ENCODE data around the gene B3GNT4.
"Not testable (repeated sequence)": the region's sequence is repeated elsewhere in the genome, so short reads cannot be mapped to it uniquely, and the experiment has no call there.

The B3GNT4 gene

DNA sequence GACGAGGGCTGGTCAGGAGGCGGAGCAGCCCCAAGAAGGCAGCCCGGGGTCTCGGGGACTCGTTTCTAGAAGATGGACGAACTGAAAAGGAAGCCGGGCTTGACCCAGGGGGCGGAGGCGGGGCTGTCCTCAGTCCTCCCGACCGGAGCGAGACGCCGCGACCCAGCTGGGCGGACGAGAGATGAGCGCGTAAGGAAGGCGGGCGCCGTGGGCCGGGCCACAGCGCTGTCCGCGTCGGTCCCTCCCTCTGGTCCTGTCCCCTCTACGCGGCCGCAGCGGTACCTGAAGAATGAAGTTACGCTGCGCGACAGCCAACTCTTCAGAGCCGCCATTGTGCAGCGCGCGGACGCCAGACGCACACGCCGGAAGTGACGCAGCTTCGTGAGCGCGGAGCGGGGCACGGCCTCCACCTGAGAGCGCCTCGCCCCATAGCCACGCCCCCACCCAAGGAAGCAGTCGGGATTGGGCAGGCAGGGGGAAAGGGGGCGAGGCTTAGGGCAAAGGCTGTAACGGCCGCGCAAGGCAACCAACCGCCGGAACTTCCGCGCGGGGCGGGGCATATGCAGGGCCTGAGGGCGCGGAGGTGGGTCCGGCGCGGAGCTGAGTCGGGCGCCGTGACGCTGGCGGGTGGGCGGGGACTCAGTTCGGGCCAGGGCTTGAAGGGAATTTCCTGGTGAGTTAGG is 22.3 kb downstream of the B3GNT4 start, which contains the start of gene DIABLO:
TSS of gene DIABLO (minus strand) at position 370 of the 683 bp plus-strand sequence. CDS start at position 332, 38 bp downstream.
- peak; percentile 98 to 100 (median 100) for DNase-seq

GRCh38 chr12:122226366-122227125 is 23.0 kb downstream of the B3GNT4 start:
- DNase-seq: no peak

DNA sequence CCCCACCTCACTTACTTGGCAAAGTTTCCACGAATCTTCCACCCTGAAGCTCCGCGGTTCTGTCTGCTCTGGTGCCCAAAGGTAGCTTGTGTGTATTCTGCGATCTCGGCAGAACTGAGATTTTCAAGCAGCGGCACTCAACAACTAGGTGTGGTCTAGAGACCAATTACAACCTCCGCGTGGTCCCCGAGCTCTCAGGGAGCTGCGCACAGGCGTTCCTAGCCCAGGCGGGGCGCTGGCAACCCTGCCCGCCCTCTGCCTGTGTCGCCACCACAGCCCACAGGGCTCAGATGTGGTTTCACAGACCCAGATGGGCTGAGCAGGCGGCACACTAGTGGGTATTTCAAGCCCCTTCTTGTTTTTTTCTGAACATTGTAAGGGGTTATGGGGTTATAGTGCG is 23.8 kb downstream of the B3GNT4 start:
- no peak for DNase-seq

DNA sequence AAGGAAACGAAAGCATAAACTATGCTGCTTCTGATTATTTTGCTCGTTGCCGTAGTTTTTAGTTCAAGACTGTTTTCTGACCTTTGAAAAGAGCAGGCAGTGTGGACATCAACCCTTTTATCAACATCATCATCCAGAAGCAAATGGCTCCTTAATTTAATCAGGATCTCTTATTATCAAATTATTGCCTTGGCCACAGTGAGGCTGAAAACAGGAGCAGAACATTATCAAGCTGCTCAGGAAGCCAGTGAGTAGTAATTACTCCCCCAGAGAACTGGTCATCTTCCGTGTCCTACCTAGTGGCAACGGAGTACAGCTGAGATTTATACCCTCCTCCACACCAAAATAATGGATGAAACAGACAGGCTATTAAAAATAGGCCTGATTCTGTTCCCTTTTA is 24.6 kb downstream of the B3GNT4 start:
- DNase-seq: no peak

- no peak for DNase-seq
Measured at GRCh38 chr12:122230798-122231197, 27.3 kb downstream of the B3GNT4 start.

GRCh38 chr12:122232691-122233090 is 29.2 kb downstream of the B3GNT4 start:
- DNase-seq: no peak

DNA sequence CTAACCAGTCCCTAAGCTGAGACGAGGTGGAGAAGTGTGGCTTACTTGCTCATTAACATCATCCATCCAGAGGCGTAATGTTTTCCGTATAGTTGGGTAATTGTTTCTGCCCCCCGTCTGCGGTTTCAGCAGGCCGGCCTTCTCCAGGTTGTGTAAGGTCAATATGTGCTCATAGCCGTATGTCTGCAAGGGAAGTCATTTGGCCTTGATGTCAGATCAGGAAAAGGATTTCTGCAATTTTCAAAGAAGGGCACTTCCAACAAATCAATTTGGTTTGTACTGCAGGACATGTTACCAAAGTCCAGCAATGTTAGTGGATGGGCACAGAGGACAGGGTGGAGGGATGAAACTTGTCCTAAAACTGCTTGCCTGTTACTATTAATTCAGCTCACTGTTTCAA is 32.2 kb downstream of the B3GNT4 start:
- no peak for DNase-seq

- DNase-seq: no peak
Measured at GRCh38 chr12:122238861-122239260, 35.4 kb downstream of the B3GNT4 start.

DNA sequence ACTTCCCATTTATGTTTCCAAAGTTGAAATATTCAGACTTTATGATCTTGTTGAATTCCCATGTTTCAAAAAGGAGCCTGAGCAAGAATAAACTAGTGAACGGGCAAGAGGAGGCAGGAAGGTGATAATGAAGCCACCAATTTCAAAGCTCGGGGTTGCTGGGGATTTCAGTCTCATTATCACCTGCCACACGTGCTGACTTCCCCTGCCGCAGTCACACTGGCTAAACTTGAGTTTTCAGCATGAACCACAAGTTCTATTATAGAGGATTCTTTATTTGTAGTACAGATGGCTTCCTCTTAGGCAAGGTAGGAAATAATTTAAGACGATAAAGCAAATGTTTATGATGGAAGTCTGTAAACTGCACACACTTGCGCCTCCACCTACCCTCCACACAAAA is 40.5 kb downstream of the B3GNT4 start:
- no peak for DNase-seq

DNA sequence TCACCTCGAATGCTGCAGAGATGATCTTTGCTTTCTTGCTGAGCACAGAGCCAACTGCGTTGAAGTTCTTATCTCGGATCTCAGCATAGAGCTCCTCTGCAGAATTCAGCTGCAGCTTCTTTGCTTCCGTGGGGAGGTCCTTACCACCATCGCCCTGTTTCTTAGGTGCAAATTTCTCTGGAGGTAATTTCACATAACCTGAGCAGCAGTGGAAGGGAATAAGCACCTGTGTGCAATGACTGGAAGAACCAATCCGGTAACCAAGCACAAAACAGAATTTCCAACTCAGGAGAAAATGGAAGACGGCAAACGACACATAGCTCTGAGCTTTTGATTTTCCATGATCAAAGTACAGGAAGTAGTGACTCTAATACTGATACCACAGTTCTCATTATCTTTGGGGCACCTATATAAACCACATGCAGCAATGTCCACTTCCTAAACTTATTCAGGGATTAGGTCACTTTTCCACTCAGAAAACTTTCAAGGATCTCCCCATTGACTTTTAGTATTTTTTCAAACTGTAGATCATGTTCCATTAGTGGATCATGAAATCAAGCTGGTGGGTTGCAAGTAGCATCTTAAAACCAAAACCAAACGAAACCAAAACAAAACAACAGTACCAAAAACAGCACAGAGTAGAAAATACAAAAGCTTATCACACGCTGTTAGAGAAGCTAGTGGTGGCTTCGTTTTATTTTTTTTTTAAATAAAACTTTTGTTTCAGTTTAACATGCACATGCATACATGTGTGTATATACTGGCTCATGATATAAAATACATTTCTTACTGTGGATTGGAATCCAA is 41.3 kb downstream of the B3GNT4 start:
- peak in 3 of 6 experiments; percentile 53 to 71 (median 61) for DNase-seq

- no peak for DNase-seq
Measured at GRCh38 chr12:122245553-122245952, 42.0 kb downstream of the B3GNT4 start.

- no peak for DNase-seq
Measured at GRCh38 chr12:122250047-122250446, 46.5 kb downstream of the B3GNT4 start.

DNA sequence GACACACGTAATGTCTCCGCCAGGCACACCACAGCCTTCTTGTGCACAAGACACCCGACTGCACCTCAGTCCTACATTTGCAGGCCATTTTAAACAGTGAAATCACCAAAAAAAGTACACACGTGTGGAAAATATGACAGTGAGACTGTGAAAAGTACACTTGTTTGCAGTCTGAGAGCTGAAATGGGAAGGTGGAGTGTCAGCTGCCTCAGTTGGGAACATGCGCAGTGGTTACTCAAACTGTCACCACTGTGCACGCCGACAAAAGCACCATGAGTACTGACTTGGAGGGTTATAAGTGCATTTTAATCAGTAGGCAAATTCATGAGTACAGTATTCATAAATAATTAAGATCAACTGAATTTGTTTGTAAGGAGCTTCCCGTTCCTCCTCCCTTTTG is 47.0 kb downstream of the B3GNT4 start:
- DNase-seq: no peak

GRCh38 chr12:122258462-122258861 is 55.0 kb downstream of the B3GNT4 start:
- DNase-seq: not testable (repeated sequence)
